Adrenal gland (tissue), 12 donors: Measurements from ENCODE around the gene BMP5. TPM values are rescaled to one million over a fixed set of nuclear protein-coding genes. Genes with fewer than 3 reads are reported as not detected.
"Not testable (repeated sequence)": the region's sequence is repeated elsewhere in the genome, so short reads cannot be mapped to it uniquely, and the experiment has no call there.

ENCODE experiments used
- DNase-seq, 7 donors: peaks; one replicate each; pipeline ENCODE4 v3.0.0-alpha.2; 2019 to 2020
- H3K27ac ChIP-seq, 5 donors: fragments of 200-600 bp; sonication (generic) in 4 of 5; 1 replicate in 3 of 5; 2 replicates in 2 of 5; pipeline versions ENCODE4 v1.5.1 to v1.8.0; 2016 to 2020; ENCODE audit warnings: mild to moderate bottlenecking in 1 of 5
- H3K27me3 ChIP-seq: fragments of 200-600 bp; 2 replicates; pipeline ENCODE4 v1.8.0; 2021
- H3K36me3 ChIP-seq, 2 donors: fragments of 200-600 bp; replicated peaks in 1 of 2; 1 replicate in 1 of 2; 2 replicates in 1 of 2; pipeline versions ENCODE4 v1.5.1 to v1.8.0; 2018 to 2022
- H3K4me1 ChIP-seq, 2 donors: fragments of 200-600 bp; replicated peaks in 1 of 2; 1 replicate in 1 of 2; 2 replicates in 1 of 2; pipeline versions ENCODE4 v1.5.1 to v1.8.0; 2018 to 2021
- H3K4me3 ChIP-seq, 4 donors: fragments of 200-600 bp; sonication (generic) in 3 of 4; one replicate each; pipeline ENCODE4 v1.5.1; 2016 to 2018
- H3K9me3 ChIP-seq, 3 donors: fragments of 200-600 bp; sonication (generic) in 1 of 3; replicated peaks in 1 of 3; 1 replicate in 2 of 3; 2 replicates in 1 of 3; pipeline versions ENCODE4 v1.5.1 to v1.8.0; 2016 to 2021
- POLR2A ChIP-seq, 2 donors: fragments of 450-650 bp; IDR thresholded peaks; one replicate each; pipeline ENCODE4 v1.6.1; 2017; ENCODE audit warnings: antibody characterized with exemption in 2 of 2, mild to moderate bottlenecking in 2 of 2, moderate library complexity in 1 of 2
- WGBS, 4 donors: extraction: QIAGEN DNeasy Blood & Tissue Kit in 2 of 4; methylation state at CpG; one replicate each; pipeline versions ENCODE4 v1.1.5 to v1.1.7; 2013 to 2017; 5-methylcytosine and 5-hydroxymethylcytosine counted together
- intact Hi-C, 2 donors: fragments of 100-400 bp; cut with DNase I; formaldehyde crosslinking; loops; one replicate each; pipeline versions ENCODE4 v1.14.1 to v1.15.0; 2022 to 2023
- polyA plus RNA-seq, 3 donors: library from polyadenylated mRNA; stranded (reverse); fragments of 200-250 nt in 2 of 3; fragments of 350-450 nt in 1 of 3; fragmentation: Illumina TruSeq in 1 of 3; extraction: RNeasy Lipid Tissue Mini Kit (QIAGEN cat#74804) in 1 of 3; gene quantifications; one replicate each; pipeline ENCODE4 v1.2.3, GENCODE V29; 2013 to 2014
- total RNA-seq, 9 donors: library from RNA; depleted of rRNA in 4 of 9; stranded (reverse); fragments of >200 nt in 4 of 9; fragments of 120-200 nt in 1 of 9; fragmentation: NEBNext Ultra II Directional in 1 of 9; extraction: Animal tissue kit (Norgen Biotek cat#: 25700) in 1 of 9; gene quantifications; one replicate each; pipeline versions ENCODE4 v1.1.0 to v1.2.4, GENCODE V29; 2013 to 2023
- TF ChIP-seq, protein P1 (sequence below), 6 experiments: fragments of 450-650 bp in 4 of 6; fragments of 200-600 bp in 2 of 6; sonication (generic) in 1 of 6; IDR thresholded peaks; 1 replicate in 5 of 6; 2 replicates in 1 of 6; pipeline versions ENCODE4 v1.5.1 to v1.8.0; 2016 to 2021; ENCODE audit warnings: antibody characterized with exemption in 6 of 6, mild to moderate bottlenecking in 2 of 6, moderate library complexity in 1 of 6
- donor health status: healthy with polysubstance abuse.
- donor health status: Bipolar disorder and iron deficiency.
- donor health status: DM: yes; HTN: yes; CAD: no.
- donor health status: DM: no; HTN: no; CAD: no.
- donor health status: DM: no; HTN: no; CAD: no.
- donor health status: DM: yes; HTN: yes; CAD: no.

Gene BMP5
- total and polyA plus RNA-seq, 12 donors: 0.06 to 11.4 (median 0.28) TPM; not detected in 3

DNA sequence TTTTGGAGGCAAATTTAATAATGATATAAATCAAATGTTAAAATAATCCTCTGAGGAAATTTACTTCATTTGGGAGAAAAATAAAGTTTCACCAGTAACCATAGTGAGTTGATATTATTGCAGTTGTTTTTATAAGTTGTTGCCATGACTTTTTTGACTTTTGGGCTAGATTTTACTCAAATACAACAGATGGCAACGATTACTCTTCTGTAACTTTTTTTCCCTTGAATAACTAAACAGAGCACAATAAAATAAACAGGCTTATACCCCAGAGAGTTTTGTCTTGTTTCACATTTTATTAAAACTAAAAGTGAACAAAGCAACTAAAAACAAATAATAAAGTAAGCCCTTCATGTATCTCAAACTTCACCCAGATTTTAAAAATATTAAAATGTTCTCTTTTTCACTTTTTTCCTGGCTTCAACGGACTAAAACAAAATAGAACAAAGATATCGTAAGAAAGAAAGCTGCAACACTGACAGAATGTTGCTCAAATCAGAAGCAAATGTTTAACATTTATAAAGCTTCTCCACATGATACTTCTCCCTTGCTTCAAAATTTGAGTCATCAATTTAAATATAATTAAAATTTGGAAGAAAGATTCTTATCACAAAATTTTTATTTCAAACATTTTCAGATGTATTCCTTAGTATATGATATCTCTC lies 42.5 kb upstream of the BMP5 start:
- no peaks in the 10 kb centered on the region for H3K36me3 ChIP-seq
- WGBS, 4 donors: 43 to 54% (median 48%) methylated on average over 3 of the region's 3 CpGs
- intact Hi-C loops: no loop called here
- no peaks in the 10 kb centered on the region for H3K27me3 ChIP-seq
- no peaks in the 10 kb centered on the region for H3K9me3 ChIP-seq
- TF ChIP-seq, protein P1, sequence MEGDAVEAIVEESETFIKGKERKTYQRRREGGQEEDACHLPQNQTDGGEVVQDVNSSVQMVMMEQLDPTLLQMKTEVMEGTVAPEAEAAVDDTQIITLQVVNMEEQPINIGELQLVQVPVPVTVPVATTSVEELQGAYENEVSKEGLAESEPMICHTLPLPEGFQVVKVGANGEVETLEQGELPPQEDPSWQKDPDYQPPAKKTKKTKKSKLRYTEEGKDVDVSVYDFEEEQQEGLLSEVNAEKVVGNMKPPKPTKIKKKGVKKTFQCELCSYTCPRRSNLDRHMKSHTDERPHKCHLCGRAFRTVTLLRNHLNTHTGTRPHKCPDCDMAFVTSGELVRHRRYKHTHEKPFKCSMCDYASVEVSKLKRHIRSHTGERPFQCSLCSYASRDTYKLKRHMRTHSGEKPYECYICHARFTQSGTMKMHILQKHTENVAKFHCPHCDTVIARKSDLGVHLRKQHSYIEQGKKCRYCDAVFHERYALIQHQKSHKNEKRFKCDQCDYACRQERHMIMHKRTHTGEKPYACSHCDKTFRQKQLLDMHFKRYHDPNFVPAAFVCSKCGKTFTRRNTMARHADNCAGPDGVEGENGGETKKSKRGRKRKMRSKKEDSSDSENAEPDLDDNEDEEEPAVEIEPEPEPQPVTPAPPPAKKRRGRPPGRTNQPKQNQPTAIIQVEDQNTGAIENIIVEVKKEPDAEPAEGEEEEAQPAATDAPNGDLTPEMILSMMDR (IDR thresholded peaks at IDR 0.05): no peak
- no peak for TF ChIP-seq POLR2A (IDR thresholded peaks at IDR 0.05)
- DNase-seq: no peak
- no peak overlapping the region for H3K4me3 ChIP-seq
- H3K27ac ChIP-seq: no peak overlapping the region
- no peaks in the 10 kb centered on the region for H3K4me1 ChIP-seq

DNA sequence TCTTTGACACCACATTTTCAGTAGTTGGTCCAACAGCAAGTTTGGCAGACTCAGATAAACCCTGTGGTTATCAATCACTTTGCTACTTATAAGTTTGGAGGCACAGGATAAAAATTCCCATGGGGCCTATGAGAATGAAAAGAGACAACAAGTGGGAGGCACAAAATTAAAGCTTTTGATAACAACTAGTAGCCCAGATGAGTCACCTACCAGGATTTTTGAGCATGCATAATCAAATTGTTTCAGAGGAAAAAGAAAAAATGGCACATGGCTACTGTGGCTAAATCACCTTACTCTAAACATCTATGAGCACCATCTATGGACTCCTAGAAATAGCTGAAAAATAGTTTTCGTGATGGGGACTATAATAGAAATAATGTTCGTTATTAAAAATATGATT lies 40.8 kb upstream of the BMP5 start:
- Histone ChIP-seq H3K4me3 (no peak overlapping the region), H3K9me3 (no peaks in the 10 kb centered on the region), H3K27me3 (no peaks in the 10 kb centered on the region), H3K27ac (no peak overlapping the region), H3K36me3 (no peaks in the 10 kb centered on the region), H3K4me1 (no peaks in the 10 kb centered on the region)
- DNase-seq: no peak
- TF ChIP-seq, protein P1 (IDR thresholded peaks at IDR 0.05): peak in 1 of 6 experiments; percentile 3
- no peak for TF ChIP-seq POLR2A (IDR thresholded peaks at IDR 0.05)
- intact Hi-C loops: no loop called here
- 85 to 94% (median 88%) methylated on average over 2 of the region's 2 CpGs for WGBS, 4 donors

DNA sequence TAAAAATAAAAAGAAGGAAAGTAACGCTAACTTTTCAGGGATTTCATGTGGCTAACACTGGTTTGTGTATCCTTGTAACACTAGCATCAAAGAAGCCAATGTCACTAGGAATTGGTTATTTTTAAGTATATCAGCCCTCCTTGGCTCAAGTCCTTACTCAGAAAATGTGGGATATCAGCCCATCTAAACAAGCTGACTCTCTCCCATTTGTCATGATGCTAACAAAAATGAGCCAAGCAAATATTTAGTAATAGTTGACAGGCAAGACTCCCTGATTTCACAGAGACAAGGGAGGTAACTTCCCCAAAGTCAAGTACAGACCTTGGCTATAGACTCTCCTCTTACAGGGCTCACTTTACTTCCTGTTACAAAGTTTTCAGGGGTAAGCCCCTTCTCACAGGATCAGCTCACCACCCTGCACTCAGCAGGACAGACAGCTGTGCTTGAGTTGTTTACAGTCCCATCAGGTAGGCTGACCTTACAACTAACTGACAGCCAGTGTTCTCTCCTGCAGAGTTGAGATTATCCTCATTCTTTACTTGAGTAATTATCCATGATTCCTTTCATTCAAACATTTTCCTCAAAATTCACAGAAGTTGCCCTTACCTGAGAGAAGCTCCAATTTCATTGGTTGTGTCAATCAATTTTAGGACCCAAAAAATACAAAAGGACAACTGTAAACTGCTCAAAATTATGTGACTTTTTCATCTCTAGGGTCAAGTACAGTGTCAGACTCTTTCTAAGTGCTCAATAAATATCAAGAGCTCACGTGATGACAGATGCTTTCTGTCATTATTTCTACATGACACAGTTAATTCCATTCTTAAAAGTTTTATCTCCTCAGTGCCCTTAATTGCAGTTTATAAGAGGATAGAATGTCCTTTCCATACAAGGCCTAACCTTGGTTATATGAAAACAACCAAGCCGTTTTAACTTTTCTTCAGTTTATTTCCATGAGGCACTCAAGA lies 38.1 kb upstream of the BMP5 start:
- Histone ChIP-seq H3K36me3 (no peaks in the 10 kb centered on the region), H3K27me3 (no peaks in the 10 kb centered on the region), H3K27ac (no peak overlapping the region), H3K4me3 (no peak overlapping the region), H3K4me1 (no peaks in the 10 kb centered on the region), H3K9me3 (no peaks in the 10 kb centered on the region)
- DNase-seq: no peak
- TF ChIP-seq, protein P1 (IDR thresholded peaks at IDR 0.05): no peak
- TF ChIP-seq POLR2A (IDR thresholded peaks at IDR 0.05): no peak
- intact Hi-C loops: no loop called here
- WGBS, 4 donors: 49 to 60% (median 52%) methylated on average over 3 of the region's 3 CpGs

DNA sequence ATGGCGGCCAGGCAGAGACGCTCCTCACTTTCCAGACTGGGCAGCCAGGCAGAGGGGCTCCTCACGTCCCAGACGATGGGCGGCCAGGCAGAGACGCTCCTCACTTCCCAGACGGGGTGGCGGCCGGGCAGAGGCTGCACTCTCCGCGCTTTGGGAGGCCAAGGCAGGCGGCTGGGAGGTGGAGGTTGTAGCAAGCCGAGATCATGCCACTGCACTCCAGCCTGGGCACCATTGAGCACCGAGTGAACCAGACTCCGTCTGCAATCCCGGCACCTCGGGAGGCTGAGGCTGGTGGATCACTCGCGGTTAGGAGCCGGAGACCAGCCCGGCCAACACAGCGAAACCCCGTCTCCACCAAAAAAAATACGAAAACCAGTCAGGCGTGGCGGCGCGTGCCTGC lies 35.1 kb upstream of the BMP5 start:
- H3K36me3 ChIP-seq, H3K27ac ChIP-seq, H3K4me1 ChIP-seq, intact Hi-C loops, H3K9me3 ChIP-seq, DNase-seq, H3K4me3 ChIP-seq, H3K27me3 ChIP-seq: not testable (repeated sequence)
- WGBS, 4 donors: 92 to 99% (median 97%) methylated on average over 12 to 26 of the region's 28 CpGs; no CpG with 5 or more reads in 1 of the 4 donors

DNA sequence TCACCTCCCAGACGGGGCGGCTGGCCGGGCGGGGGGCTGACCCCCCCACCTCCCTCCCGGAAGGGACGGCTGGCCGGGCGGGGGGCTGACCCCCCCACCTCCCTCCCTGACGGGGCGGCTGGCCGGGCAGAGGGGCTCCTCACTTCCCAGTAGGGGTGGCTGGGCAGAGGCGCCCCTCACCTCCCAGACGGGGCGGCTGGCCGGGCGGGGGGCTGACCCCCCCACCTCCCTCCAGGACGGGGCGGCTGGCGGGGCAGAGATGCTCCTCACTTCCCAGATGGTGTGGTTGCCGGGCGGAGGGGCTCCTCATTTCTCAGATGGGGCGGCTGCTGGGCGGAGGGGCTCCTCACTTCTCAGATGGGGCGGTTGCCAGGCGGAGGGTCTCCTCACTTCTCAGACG lies 34.5 kb upstream of the BMP5 start:
- H3K9me3 ChIP-seq, H3K4me3 ChIP-seq, H3K36me3 ChIP-seq, intact Hi-C loops, H3K27me3 ChIP-seq, H3K4me1 ChIP-seq, DNase-seq, H3K27ac ChIP-seq: not testable (repeated sequence)
- WGBS, 4 donors: 95 to 98% methylated on average over 8 to 22 of the region's 26 CpGs; no CpG with 5 or more reads in 2 of the 4 donors
